Parathyroid adenoma (tissue), 2 donors: Measurements from ENCODE around the gene CLSTN2.

Source experiments
- H2AFZ ChIP-seq: fragments of 300-600 bp; sonication (generic); one replicate; pipeline ENCODE4 v1.7.0; 2017; ENCODE audit warnings: antibody characterized with exemption, mild to moderate bottlenecking
- H3K27ac ChIP-seq: fragments of 300-600 bp; sonication (generic); one replicate; pipeline ENCODE4 v1.7.0; 2017
- H3K27me3 ChIP-seq: fragments of 300-600 bp; sonication (generic); one replicate; pipeline ENCODE4 v1.7.0; 2017; ENCODE audit warnings: low read length; ENCODE audit not compliant: control insufficient read depth, insufficient read depth
- H3K36me3 ChIP-seq: fragments of 300-600 bp; sonication (generic); one replicate; pipeline ENCODE4 v1.7.0; 2017; ENCODE audit warnings: low read length; ENCODE audit not compliant: control insufficient read depth, insufficient read depth
- H3K4me1 ChIP-seq: fragments of 300-600 bp; sonication (generic); one replicate; pipeline ENCODE4 v1.7.0; 2017; ENCODE audit warnings: control low read depth
- H3K4me2 ChIP-seq: fragments of 300-600 bp; sonication (generic); one replicate; pipeline ENCODE4 v1.7.0; 2017; ENCODE audit warnings: low read length
- H3K4me3 ChIP-seq: fragments of 300-600 bp; sonication (generic); one replicate; pipeline ENCODE4 v1.7.0; 2017; ENCODE audit warnings: low read depth, low read length
- H3K79me2 ChIP-seq: fragments of 300-600 bp; sonication (generic); one replicate; pipeline ENCODE4 v1.7.0; 2017; ENCODE audit warnings: control low read depth
- H3K9ac ChIP-seq: fragments of 300-600 bp; sonication (generic); one replicate; pipeline ENCODE4 v1.7.0; 2017; ENCODE audit warnings: mild to moderate bottlenecking
- H3K9me3 ChIP-seq: fragments of 300-600 bp; sonication (generic); one replicate; pipeline ENCODE4 v1.7.0; 2017; ENCODE audit warnings: low read length; ENCODE audit not compliant: control insufficient read depth
- CTCF ChIP-seq: fragments of 300-600 bp; sonication (generic); IDR thresholded peaks from one replicate; pipeline ENCODE4 v1.7.0; 2017; ENCODE audit warnings: antibody characterized with exemption, mild to moderate bottlenecking
- donor health status: primary hyperparathyroidism.

The CLSTN2 gene

GRCh38 chr3:140459462-140459861 is 524.5 kb downstream of the CLSTN2 start:
- no peak overlapping the region for H3K4me2 ChIP-seq
- no peaks in the 10 kb centered on the region for H3K36me3 ChIP-seq
- no peak overlapping the region for H2AFZ ChIP-seq
- no peak overlapping the region for H3K9ac ChIP-seq
- no peak for TF ChIP-seq CTCF
- H3K27ac ChIP-seq = no peak overlapping the region
- no peaks in the 10 kb centered on the region for H3K9me3 ChIP-seq
- H3K27me3 ChIP-seq = no peaks in the 10 kb centered on the region
- no peak overlapping the region for H3K4me3 ChIP-seq
- no peaks in the 10 kb centered on the region for H3K79me2 ChIP-seq
- H3K4me1 ChIP-seq = no peaks in the 10 kb centered on the region

- H3K27ac ChIP-seq = no peak overlapping the region
- H3K4me2 ChIP-seq = no peak overlapping the region
- H3K79me2 ChIP-seq = no peaks in the 10 kb centered on the region
- no peak overlapping the region for H2AFZ ChIP-seq
- no peaks in the 10 kb centered on the region for H3K36me3 ChIP-seq
- H3K9me3 ChIP-seq = no peaks in the 10 kb centered on the region
- no peaks in the 10 kb centered on the region for H3K27me3 ChIP-seq
- H3K4me3 ChIP-seq = no peak overlapping the region
- no peak overlapping the region for H3K9ac ChIP-seq
- no peak for TF ChIP-seq CTCF
- no peaks in the 10 kb centered on the region for H3K4me1 ChIP-seq
Observed at GRCh38 chr3:140461250-140461649, 526.3 kb downstream of the CLSTN2 start.

GRCh38 chr3:140463355-140463754 is 528.4 kb downstream of the CLSTN2 start:
- Histone ChIP-seq H3K4me1 (no peaks in the 10 kb centered on the region), H3K9me3 (no peaks in the 10 kb centered on the region), H3K27me3 (no peaks in the 10 kb centered on the region), H3K4me3 (no peak overlapping the region), H3K36me3 (no peaks in the 10 kb centered on the region), H3K9ac (no peak overlapping the region), H3K4me2 (no peak overlapping the region), H3K27ac (no peak overlapping the region), H2AFZ (no peak overlapping the region), H3K79me2 (no peaks in the 10 kb centered on the region)
- TF ChIP-seq CTCF = no peak

GRCh38 chr3:140465988-140466387 is 531.0 kb downstream of the CLSTN2 start:
- H3K27ac ChIP-seq = no peak overlapping the region
- no peak for TF ChIP-seq CTCF

GRCh38 chr3:140466535-140466934 is 531.5 kb downstream of the CLSTN2 start:
- Histone ChIP-seq H3K9me3 (no peaks in the 10 kb centered on the region), H3K36me3 (no peaks in the 10 kb centered on the region), H3K27me3 (no peaks in the 10 kb centered on the region), H3K9ac (no peak overlapping the region), H3K4me2 (no peak overlapping the region), H3K4me1 (no peaks in the 10 kb centered on the region), H3K27ac (no peak overlapping the region), H2AFZ (no peak overlapping the region), H3K4me3 (no peak overlapping the region), H3K79me2 (no peaks in the 10 kb centered on the region)
- no peak for TF ChIP-seq CTCF

More at GRCh38 chr3:140465988-140466387, 531.0 kb downstream of the CLSTN2 start:
- Histone ChIP-seq H3K9me3 (no peaks in the 10 kb centered on the region), H3K4me3 (no peak overlapping the region), H3K4me1 (no peaks in the 10 kb centered on the region), H2AFZ (no peak overlapping the region), H3K79me2 (no peaks in the 10 kb centered on the region), H3K36me3 (no peaks in the 10 kb centered on the region), H3K9ac (no peak overlapping the region), H3K4me2 (no peak overlapping the region), H3K27me3 (no peaks in the 10 kb centered on the region)
